C1 segment of cervical spinal cord (tissue), 14 donors: ENCODE measurements around the gene CER1.
"Not testable (repeated sequence)": the region's sequence is repeated elsewhere in the genome, so short reads cannot be mapped to it uniquely, and the experiment has no call there.

Source experiments
- DNase-seq, 14 donors: peaks; one replicate each; lab custom pipeline; 2025; lab: John Stamatoyannopoulos, UW

The CER1 gene

GRCh38 chr9:14719231-14719923, 3.2 kb downstream of the CER1 start:
- no peak for DNase-seq

- DNase-seq: no peak
Observed at GRCh38 chr9:14715102-14715501, 7.4 kb downstream of the CER1 start.

- DNase-seq: no peak
Observed at GRCh38 chr9:14713187-14713767, 9.3 kb downstream of the CER1 start.

GRCh38 chr9:14710804-14711203, 11.7 kb downstream of the CER1 start:
- no peak for DNase-seq

GRCh38 chr9:14706530-14707140, 15.9 kb downstream of the CER1 start:
- DNase-seq: no peak

- DNase-seq: no peak
Observed at GRCh38 chr9:14705079-14705478, 17.5 kb downstream of the CER1 start.

- DNase-seq: no peak
Observed at GRCh38 chr9:14704281-14704680, 18.3 kb downstream of the CER1 start.

- no peak for DNase-seq
Observed at GRCh38 chr9:14702200-14702720, 20.3 kb downstream of the CER1 start.

- DNase-seq: peak in 13 of 14 donors; percentile 20 to 80 (median 61)
Observed at GRCh38 chr9:14693251-14693861, 29.2 kb downstream of the CER1 start, which contains the start of gene ZDHHC21. TSS of gene ZDHHC21 (minus strand) at chr9:14693432. CDS start at chr9:14674340, 19,092 bp downstream.

GRCh38 chr9:14692470-14693250, 29.9 kb downstream of the CER1 start:
- peak in 7 of 14 donors; percentile 10 to 67 (median 35) for DNase-seq

GRCh38 chr9:14690948-14691730, 31.4 kb downstream of the CER1 start:
- DNase-seq: no peak

- DNase-seq: no peak
Observed at GRCh38 chr9:14687042-14687719, 35.4 kb downstream of the CER1 start.

- DNase-seq: no peak
Observed at GRCh38 chr9:14686168-14686567, 36.4 kb downstream of the CER1 start.

GRCh38 chr9:14682616-14683015, 39.9 kb downstream of the CER1 start:
- not testable (repeated sequence) for DNase-seq

- DNase-seq: no peak
Observed at GRCh38 chr9:14678776-14679175, 43.8 kb downstream of the CER1 start.

- no peak for DNase-seq
Observed at GRCh38 chr9:14677872-14678271, 44.7 kb downstream of the CER1 start.

- DNase-seq: no peak
Observed at GRCh38 chr9:14677396-14677795, 45.1 kb downstream of the CER1 start.

GRCh38 chr9:14674630-14675029, 47.9 kb downstream of the CER1 start:
- no peak for DNase-seq

GRCh38 chr9:14671377-14671776, 51.2 kb downstream of the CER1 start:
- DNase-seq: no peak

- no peak for DNase-seq
Observed at GRCh38 chr9:14670718-14671117, 51.8 kb downstream of the CER1 start.
